Esophagus muscularis mucosa (tissue), 4 donors: Measurements from ENCODE around the gene BNC2. TPM values are rescaled to one million over a fixed set of nuclear protein-coding genes. Genes with fewer than 3 reads are reported as not detected.
"Not testable (repeated sequence)": the region's sequence is repeated elsewhere in the genome, so short reads cannot be mapped to it uniquely, and the experiment has no call there.

Source experiments
- DNase-seq: peaks from one replicate; pipeline ENCODE4 v3.0.0-alpha.2; 2017; ENCODE audit errors: extremely low spot score
- H3K27ac ChIP-seq, 4 donors: fragments of 200-600 bp; sonication (generic); replicated peaks in 1 of 4; 1 replicate in 3 of 4; 2 replicates in 1 of 4; pipeline ENCODE4 v1.5.1; 2016 to 2019; ENCODE audit warnings: mild to moderate bottlenecking in 1 of 4
- H3K27me3 ChIP-seq, 4 donors: fragments of 200-600 bp; sonication (generic); one replicate each; pipeline versions ENCODE4 v1.5.1 to v1.6.0; 2016 to 2019
- H3K36me3 ChIP-seq, 4 donors: fragments of 200-600 bp; sonication (generic); one replicate each; pipeline ENCODE4 v1.5.1; 2016 to 2019
- H3K4me1 ChIP-seq, 4 donors: fragments of 200-600 bp; sonication (generic); one replicate each; pipeline ENCODE4 v1.5.1; 2016 to 2019
- H3K4me3 ChIP-seq, 4 donors: fragments of 200-600 bp; sonication (generic); 1 replicate in 2 of 4; 2 replicates in 2 of 4; pipeline ENCODE4 v1.5.1; 2016 to 2019; ENCODE audit warnings: mild to moderate bottlenecking in 4 of 4, moderate library complexity in 1 of 4
- H3K9me3 ChIP-seq, 4 donors: fragments of 200-600 bp; sonication (generic); 1 replicate in 3 of 4; 2 replicates in 1 of 4; pipeline ENCODE4 v1.5.1; 2016 to 2019
- EP300 ChIP-seq: sonication (generic); formaldehyde crosslinking; IDR thresholded peaks from one replicate; pipeline ENCODE4 v1.6.1; 2017; ENCODE audit warnings: antibody characterized with exemption
- POLR2A ChIP-seq: fragments of 450-650 bp; IDR thresholded peaks from one replicate; pipeline ENCODE4 v1.6.1; 2017; ENCODE audit warnings: antibody characterized with exemption, moderate library complexity, mild to moderate bottlenecking, low read depth
- POLR2AphosphoS5 ChIP-seq, 2 donors: sonication (generic); formaldehyde crosslinking; IDR thresholded peaks; one replicate each; pipeline ENCODE4 v1.6.1; 2017; ENCODE audit warnings: antibody characterized with exemption in 2 of 2
- WGBS: methylation state at CpG from one replicate; pipeline ENCODE4 v1.1.5; 2018; 5-methylcytosine and 5-hydroxymethylcytosine counted together
- intact Hi-C: fragments of 100-400 bp; cut with DNase I; formaldehyde crosslinking; loops from one replicate; pipeline ENCODE4 v1.15.1; 2023
- total RNA-seq, 4 donors: library from RNA; depleted of rRNA; stranded (reverse); fragments of >200 nt; gene quantifications; one replicate each; pipeline versions ENCODE4 v1.1.0 to v1.2.1, GENCODE V29; 2016
- TF ChIP-seq, protein P1 (sequence below), 3 experiments: fragments of 200-600 bp in 2 of 3; fragments of 450-650 bp in 1 of 3; sonication (generic) in 2 of 3; IDR thresholded peaks; one replicate each; pipeline ENCODE4 v1.5.1; 2017 to 2019; ENCODE audit warnings: antibody characterized with exemption in 3 of 3, mild to moderate bottlenecking in 2 of 3, moderate library complexity in 1 of 3

BNC2 gene
- total RNA-seq, 4 donors from 2014 or later = 95.3 to 138 (median 123) TPM

DNA sequence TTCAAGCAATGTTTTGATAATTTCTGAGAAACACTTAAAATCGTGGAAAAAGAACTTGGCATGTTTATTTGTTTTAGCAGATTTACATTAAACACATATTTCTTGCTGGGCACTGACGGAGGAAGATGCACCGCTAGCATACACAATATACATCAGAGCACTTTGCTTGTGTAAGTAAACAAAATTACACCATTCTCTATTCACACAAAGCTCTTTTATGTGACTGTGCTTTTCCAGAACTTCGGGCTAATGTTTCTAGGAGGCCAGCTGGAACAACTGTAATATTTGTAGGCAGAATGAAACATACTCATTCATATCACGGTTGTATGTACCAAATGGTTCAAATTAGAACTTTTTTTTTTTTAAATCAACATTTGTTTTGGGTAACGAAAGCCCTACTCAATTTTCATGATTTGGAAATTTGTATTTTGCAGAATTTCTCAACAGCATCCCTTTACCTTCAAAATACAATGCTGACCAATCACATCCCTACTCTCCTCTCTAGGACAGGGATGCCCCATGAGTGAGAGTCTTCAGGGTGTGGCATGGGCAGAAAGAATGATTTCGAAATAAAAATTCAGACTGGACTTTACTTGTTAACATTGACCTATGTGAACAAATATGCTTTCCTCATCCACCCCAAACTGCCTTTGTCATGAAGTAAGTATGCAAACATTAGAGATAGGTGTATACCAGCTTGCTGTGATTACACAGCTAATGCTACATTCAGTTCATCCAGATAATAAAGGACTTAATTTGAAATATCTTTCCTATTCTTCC, 425.1 kb downstream of the BNC2 start:
- 74% methylated on average over 7 of the region's 7 CpGs for WGBS

DNA sequence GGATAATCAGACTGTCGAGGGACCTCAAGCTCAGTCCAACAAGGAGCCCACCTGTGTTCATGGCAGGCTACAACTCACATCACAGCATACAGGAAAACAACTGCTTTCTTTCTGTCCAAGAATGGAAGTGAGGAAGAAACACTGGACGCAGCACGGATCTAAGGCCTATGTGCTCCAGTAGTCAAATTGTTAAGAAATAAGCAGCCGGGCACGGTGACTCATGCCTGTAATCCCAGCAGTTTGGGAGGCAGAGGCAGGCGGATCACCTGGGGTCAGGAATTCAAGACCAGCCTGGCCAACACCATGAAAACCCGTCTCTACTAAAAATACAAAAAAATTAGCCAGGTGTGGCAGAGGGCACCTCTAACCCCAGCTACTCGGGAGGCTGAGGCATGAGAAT, 427.8 kb downstream of the BNC2 start:
- no peak for DNase-seq
- intact Hi-C loops = no loop called here
- Histone ChIP-seq H3K36me3 (no peaks in the 10 kb centered on the region), H3K4me1 (peaks cover 0 to 31% (median 26%) of the 10 kb centered on the region in 4 donors), H3K4me3 (no peak overlapping the region), H3K27me3 (no peaks in the 10 kb centered on the region), H3K27ac (peak overlapping the region in 2 of 4 donors; percentile 24 to 25), H3K9me3 (no peaks in the 10 kb centered on the region)
- WGBS = 42% methylated on average over 8 of the region's 8 CpGs
- TF ChIP-seq, protein P1, sequence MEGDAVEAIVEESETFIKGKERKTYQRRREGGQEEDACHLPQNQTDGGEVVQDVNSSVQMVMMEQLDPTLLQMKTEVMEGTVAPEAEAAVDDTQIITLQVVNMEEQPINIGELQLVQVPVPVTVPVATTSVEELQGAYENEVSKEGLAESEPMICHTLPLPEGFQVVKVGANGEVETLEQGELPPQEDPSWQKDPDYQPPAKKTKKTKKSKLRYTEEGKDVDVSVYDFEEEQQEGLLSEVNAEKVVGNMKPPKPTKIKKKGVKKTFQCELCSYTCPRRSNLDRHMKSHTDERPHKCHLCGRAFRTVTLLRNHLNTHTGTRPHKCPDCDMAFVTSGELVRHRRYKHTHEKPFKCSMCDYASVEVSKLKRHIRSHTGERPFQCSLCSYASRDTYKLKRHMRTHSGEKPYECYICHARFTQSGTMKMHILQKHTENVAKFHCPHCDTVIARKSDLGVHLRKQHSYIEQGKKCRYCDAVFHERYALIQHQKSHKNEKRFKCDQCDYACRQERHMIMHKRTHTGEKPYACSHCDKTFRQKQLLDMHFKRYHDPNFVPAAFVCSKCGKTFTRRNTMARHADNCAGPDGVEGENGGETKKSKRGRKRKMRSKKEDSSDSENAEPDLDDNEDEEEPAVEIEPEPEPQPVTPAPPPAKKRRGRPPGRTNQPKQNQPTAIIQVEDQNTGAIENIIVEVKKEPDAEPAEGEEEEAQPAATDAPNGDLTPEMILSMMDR (IDR thresholded peaks at IDR 0.05) = no peak
- TF ChIP-seq POLR2A = no peak
- TF ChIP-seq POLR2AphosphoS5 (IDR thresholded peaks at IDR 0.05) = no peak
- TF ChIP-seq EP300 = no peak

More for the DNA sequence above, 425.1 kb downstream of the BNC2 start:
- Histone ChIP-seq H3K9me3 (no peaks in the 10 kb centered on the region), H3K4me1 (peaks cover 0 to 31% (median 26%) of the 10 kb centered on the region in 4 donors), H3K27ac (no peak overlapping the region), H3K4me3 (no peak overlapping the region), H3K36me3 (no peaks in the 10 kb centered on the region), H3K27me3 (no peaks in the 10 kb centered on the region)
- intact Hi-C loops = no loop called here
- TF ChIP-seq POLR2AphosphoS5 (IDR thresholded peaks at IDR 0.05) = no peak
- DNase-seq = no peak

DNA sequence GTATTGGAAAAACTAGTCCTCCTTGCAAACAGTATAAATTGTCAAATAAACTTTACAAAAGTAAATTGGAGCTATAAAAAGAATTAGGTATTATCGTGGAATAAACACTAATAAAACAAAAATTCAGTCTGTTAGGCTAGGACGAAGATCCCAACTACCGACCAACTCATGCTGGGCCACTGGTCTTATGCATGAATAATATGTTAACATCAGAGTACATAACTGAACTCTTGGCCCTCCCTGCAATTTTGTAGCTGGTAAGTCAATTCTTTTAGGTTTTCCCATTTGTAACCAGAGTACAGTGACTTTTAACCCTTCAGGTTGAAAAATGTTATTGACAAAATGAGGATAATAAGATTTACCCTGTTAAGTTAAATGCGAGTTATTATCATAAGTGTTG, 428.7 kb downstream of the BNC2 start:
- H3K27me3 ChIP-seq = no peaks in the 10 kb centered on the region
- H3K27ac ChIP-seq = no peak overlapping the region
- no peak for DNase-seq
- intact Hi-C loops = no loop called here
- H3K9me3 ChIP-seq = no peaks in the 10 kb centered on the region
- 85% methylated on average over 4 of the region's 4 CpGs for WGBS
- H3K4me3 ChIP-seq = no peak overlapping the region
- H3K4me1 ChIP-seq = peaks cover 0 to 31% (median 26%) of the 10 kb centered on the region in 4 donors
- no peak for TF ChIP-seq EP300
- H3K36me3 ChIP-seq = peaks cover 0 to 6% (median 3%) of the 10 kb centered on the region in 4 donors

DNA sequence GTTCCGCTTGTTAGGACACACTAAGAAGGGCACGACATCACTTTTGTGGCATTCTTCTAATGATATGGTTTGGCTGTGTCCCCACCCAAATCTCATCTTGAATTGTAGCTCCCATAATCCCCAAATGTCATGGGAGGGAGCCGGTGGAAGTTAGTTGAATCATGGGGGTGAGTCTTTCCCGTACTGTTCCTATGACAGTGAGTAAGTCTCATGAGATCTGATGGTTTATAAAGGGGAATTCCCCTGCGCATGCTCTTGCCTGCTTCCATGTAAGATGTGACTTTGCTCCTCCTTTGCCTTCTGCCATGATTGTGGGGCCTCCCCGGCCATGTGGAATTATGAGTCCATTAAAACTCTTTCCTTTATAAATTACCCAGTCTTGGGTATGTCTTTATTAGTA, 431.6 kb downstream of the BNC2 start:
- Histone ChIP-seq H3K36me3 (peaks cover 0 to 21% (median 10%) of the 10 kb centered on the region in 4 donors), H3K4me1 (peaks cover 0 to 17% (median 16%) of the 10 kb centered on the region in 4 donors)
- H3K27ac ChIP-seq, H3K9me3 ChIP-seq, H3K27me3 ChIP-seq, DNase-seq, H3K4me3 ChIP-seq, intact Hi-C loops: not testable (repeated sequence)
- WGBS = 80% methylated on average over 6 of the region's 6 CpGs

DNA sequence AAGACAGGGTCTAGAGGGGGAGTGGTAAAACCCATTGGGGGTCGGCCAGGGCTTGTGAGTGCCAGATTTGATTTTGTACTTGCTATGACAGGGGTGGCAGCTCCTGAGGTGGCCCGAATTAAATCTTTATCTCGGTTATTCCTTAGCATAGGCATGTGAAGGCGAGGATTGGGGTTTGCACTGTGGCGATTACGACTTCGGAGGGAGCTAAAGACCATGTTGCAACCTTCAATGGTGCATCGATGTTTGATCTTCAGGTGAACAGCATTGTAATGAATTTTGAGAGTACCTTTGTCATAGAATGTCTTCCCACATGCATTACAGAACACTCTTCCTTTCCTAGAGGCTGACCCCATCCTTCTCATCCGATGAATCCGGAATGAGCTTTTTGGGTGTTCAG, 433.9 kb downstream of the BNC2 start:
- 97% methylated on average over 10 of the region's 10 CpGs for WGBS
- Histone ChIP-seq H3K36me3 (peaks cover 0 to 21% (median 10%) of the 10 kb centered on the region in 4 donors), H3K4me1 (no peaks in the 10 kb centered on the region), H3K27me3 (no peaks in the 10 kb centered on the region), H3K9me3 (no peaks in the 10 kb centered on the region), H3K27ac (no peak overlapping the region), H3K4me3 (no peak overlapping the region)
- no peak for DNase-seq
- intact Hi-C loops = no loop called here
- TF ChIP-seq, protein P1 (IDR thresholded peaks at IDR 0.05) = no peak
- TF ChIP-seq POLR2A (no peak), EP300 (no peak), POLR2AphosphoS5 (IDR thresholded peaks at IDR 0.05) (no peak)

DNA sequence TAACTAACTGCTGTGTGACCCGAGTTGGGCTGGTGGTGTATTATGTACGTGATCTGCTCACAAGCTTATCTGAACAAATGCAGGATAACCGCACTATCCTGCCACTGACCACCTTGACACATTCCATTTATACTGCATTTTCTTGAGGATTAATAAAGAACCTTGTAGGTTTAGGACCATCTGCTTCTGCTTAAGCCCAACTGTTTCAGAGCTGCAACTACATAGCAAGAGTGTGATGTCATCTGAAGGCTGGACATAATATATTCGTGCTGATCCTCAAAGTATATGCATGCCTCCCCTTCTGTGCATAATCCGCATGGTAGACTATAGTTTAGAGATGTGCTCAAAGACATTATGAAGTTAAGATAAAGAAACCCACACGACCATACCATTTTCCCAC, 435.9 kb downstream of the BNC2 start:
- WGBS = 89% methylated on average over 6 of the region's 6 CpGs
- no peak overlapping the region for H3K4me3 ChIP-seq
- no peaks in the 10 kb centered on the region for H3K9me3 ChIP-seq
- peaks cover 0 to 21% (median 10%) of the 10 kb centered on the region in 4 donors for H3K36me3 ChIP-seq
- DNase-seq = no peak
- H3K27me3 ChIP-seq = no peaks in the 10 kb centered on the region
- no peak overlapping the region for H3K27ac ChIP-seq
- no peaks in the 10 kb centered on the region for H3K4me1 ChIP-seq
- intact Hi-C loops = no loop called here
- TF ChIP-seq EP300 = no peak
- no peak for TF ChIP-seq POLR2AphosphoS5 (IDR thresholded peaks at IDR 0.05)
- no peak for TF ChIP-seq POLR2A
- TF ChIP-seq, protein P1 (IDR thresholded peaks at IDR 0.05) = no peak
